ENCODE data around the gene PLAGL2. TPM values are rescaled to one million over a fixed set of nuclear protein-coding genes. Genes with fewer than 3 reads are reported as not detected.

Gene PLAGL2
- total and polyA plus RNA-seq, 2 of the 8 experiments (the other 6 are each of a cell fraction or from before 2014, with no cell fraction given): 20.6 to 25.4 TPM

- no peak for TF ChIP-seq CHD7 (IDR thresholded peaks at IDR 0.05; ENCODE audit: insufficient replicate concordance, low read length)
- TF ChIP-seq HDAC6 (IDR thresholded peaks at IDR 0.05; ENCODE audit: low read depth, low read length): no peak
- no peak for TF ChIP-seq NRF1 (IDR thresholded peaks at IDR 0.05; ENCODE audit: low read depth, low read length)
- TF ChIP-seq EZH2 (IDR thresholded peaks at IDR 0.05; ENCODE audit: low read depth, low read length, severe bottlenecking): no peak
- no peak for TF ChIP-seq GABPA (IDR thresholded peaks at IDR 0.05; ENCODE audit: borderline replicate concordance, insufficient read depth, low read length)
- no peak for TF ChIP-seq SIN3A (conservative IDR thresholded peaks at IDR 0.05 in 1 of 2, IDR thresholded peaks at IDR 0.05 in 1 of 2; ENCODE audit: low read depth in 1 of 2, low read length in 2 of 2)
- no peak for TF ChIP-seq EGR1 (IDR thresholded peaks at IDR 0.05; ENCODE audit: borderline replicate concordance, low read depth, low read length)
- no peak for TF ChIP-seq GTF2F1 (IDR thresholded peaks at IDR 0.05; ENCODE audit: borderline replicate concordance, low read depth, low read length)
- no peak for TF ChIP-seq TCF12 (IDR thresholded peaks at IDR 0.05; ENCODE audit: low read depth, low read length)
- TF ChIP-seq SIRT6 (IDR thresholded peaks at IDR 0.05; ENCODE audit: low read length): no peak
- TF ChIP-seq BRCA1 (IDR thresholded peaks at IDR 0.05; ENCODE audit: low read depth, low read length): no peak
Observed at GRCh38 chr20:32184961-32185603, 22.5 kb downstream of the PLAGL2 start (continued).

Data from H1 (cell line).